K562 (cell line): ENCODE results near the gene C2CD2L. TPM values are rescaled to one million over a fixed set of nuclear protein-coding genes. Genes with fewer than 3 reads are reported as not detected.

Experiments used
- BRD4 ChIP-seq: fragments of 200-600 bp; sonication (generic); IDR thresholded peaks from 2 replicates; pipeline ENCODE4 v1.6.1; 2017; ENCODE audit warnings: inconsistent platforms
- CHD7 ChIP-seq: fragments of 200-600 bp; sonication (generic); IDR thresholded peaks from one replicate; pipeline ENCODE4 v1.6.1; 2012; ENCODE audit warnings: mild to moderate bottlenecking, low read depth, low read length, inconsistent platforms
- EWSR1 ChIP-seq: fragments of 450-650 bp; IDR thresholded peaks from 2 replicates; pipeline ENCODE4 v1.6.1; 2018; ENCODE audit warnings: borderline replicate concordance, mild to moderate bottlenecking, low read depth, moderate library complexity; ENCODE audit not compliant: partially characterized antibody
- GMEB1 ChIP-seq: fragments of 250-450 bp; sonication (Bioruptor Pico); IDR thresholded peaks from 2 replicates; pipeline ENCODE4 v1.4.0; 2020; ENCODE audit warnings: mild to moderate bottlenecking
- IRF9 ChIP-seq: fragments of 450-650 bp; IDR thresholded peaks from 2 replicates; pipeline ENCODE4 v1.6.1; 2016; ENCODE audit warnings: missing biosample characterization, missing genetic modification characterization
- USF2 ChIP-seq: sonication (generic); formaldehyde crosslinking; IDR thresholded peaks from 2 replicates; pipeline ENCODE4 v1.5.0; 2020; ENCODE audit warnings: missing genetic modification reagents
- XRCC4 ChIP-seq: IDR thresholded peaks from one replicate; pipeline ENCODE4 v1.6.1; 2011; ENCODE audit not compliant: insufficient read depth, insufficient read length; ENCODE audit errors: extremely low read depth
- ZBTB1 ChIP-seq: sonication (generic); formaldehyde crosslinking; IDR thresholded peaks from 2 replicates; pipeline ENCODE4 v1.8.1; 2023; ENCODE audit warnings: missing genetic modification reagents, low read depth, mild to moderate bottlenecking, borderline replicate concordance
- ZBTB26 ChIP-seq: fragments of 450-650 bp; formaldehyde crosslinking; IDR thresholded peaks from 2 replicates; pipeline ENCODE4 v1.4.0; 2022; ENCODE audit warnings: missing genetic modification characterization
- ZNF384 ChIP-seq: IDR thresholded peaks from 2 replicates; pipeline ENCODE4 v1.6.1; 2012; ENCODE audit warnings: low read depth, low read length, improper control_type of control experiment
- polyA plus RNA-seq, 8 experiments: library from polyadenylated mRNA; depleted of rRNA in 4 of 8; stranded (reverse) in 5 of 8; unstranded in 3 of 8; fragments of >200 nt; fragmentation: Nextera tagmentation in 2 of 8; fragmentation: Illumina TruSeq in 1 of 8; extraction: Ambion mirVana in 2 of 8; extraction: Trizol in 1 of 8; gene quantifications; 2 replicates each; pipeline versions ENCODE4 v1.2.1 to v1.2.3, GENCODE V29; 2011 to 2014; ENCODE audit warnings: inconsistent platforms in 1 of 8, missing spikeins in 1 of 8
- total RNA-seq, 7 experiments: library from RNA; depleted of rRNA in 6 of 7; stranded (reverse); fragments of >200 nt in 6 of 7; fragmentation: Illumina TruSeq in 2 of 7; extraction: Trizol in 2 of 7; gene quantifications; 2 replicates each; pipeline versions ENCODE4 v1.2.1 to v1.2.3, GENCODE V29; 2011 to 2021; ENCODE audit warnings: low replicate concordance in 1 of 7

Gene C2CD2L
- total and polyA plus RNA-seq, 9 of the 15 experiments (the other 6 are each of a cell fraction or from before 2014, with no cell fraction given): 0.66 to 41.2 (median 14.8) TPM

- TF ChIP-seq CHD7 (no peak), EWSR1 (no peak), XRCC4 (no peak), ZBTB1 (CRISPR knock-in tag) (peak; percentile 83; the same call in 1 of the 2 replicates), USF2 (CRISPR knock-in tag) (no peak), ZBTB26 (CRISPR knock-in tag) (no peak), IRF9 (tag) (no peak), ZNF384 (no peak), GMEB1 (CRISPR knock-in tag) (peak; percentile 47; the same call in 1 of the 2 replicates), BRD4 (no peak)
These were observed 11.9 kb upstream of the C2CD2L start (continued) for GRCh38 chr11:119095066-119095880.
